Measurements from ENCODE around the gene MTA3.

DNA sequence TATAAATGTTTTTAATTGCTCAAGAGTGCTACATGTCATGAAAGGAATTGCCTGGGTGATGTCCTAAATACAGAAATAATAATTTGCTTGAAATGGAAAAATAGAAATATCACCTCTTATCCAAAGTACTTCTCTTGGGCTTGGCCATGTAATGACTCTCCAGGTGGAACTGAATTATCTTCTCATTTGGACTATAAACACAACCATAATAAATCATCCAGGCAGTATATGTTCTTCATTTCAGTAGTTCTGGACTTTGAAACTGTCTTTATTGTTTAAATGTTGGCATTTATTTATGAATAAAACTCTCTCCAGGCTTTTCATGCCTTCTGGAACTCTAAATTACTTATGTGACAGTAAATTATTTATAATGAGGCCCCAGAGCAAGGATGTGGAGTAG is 155.0 kb downstream of the MTA3 start:
- TF ChIP-seq, protein P1, sequence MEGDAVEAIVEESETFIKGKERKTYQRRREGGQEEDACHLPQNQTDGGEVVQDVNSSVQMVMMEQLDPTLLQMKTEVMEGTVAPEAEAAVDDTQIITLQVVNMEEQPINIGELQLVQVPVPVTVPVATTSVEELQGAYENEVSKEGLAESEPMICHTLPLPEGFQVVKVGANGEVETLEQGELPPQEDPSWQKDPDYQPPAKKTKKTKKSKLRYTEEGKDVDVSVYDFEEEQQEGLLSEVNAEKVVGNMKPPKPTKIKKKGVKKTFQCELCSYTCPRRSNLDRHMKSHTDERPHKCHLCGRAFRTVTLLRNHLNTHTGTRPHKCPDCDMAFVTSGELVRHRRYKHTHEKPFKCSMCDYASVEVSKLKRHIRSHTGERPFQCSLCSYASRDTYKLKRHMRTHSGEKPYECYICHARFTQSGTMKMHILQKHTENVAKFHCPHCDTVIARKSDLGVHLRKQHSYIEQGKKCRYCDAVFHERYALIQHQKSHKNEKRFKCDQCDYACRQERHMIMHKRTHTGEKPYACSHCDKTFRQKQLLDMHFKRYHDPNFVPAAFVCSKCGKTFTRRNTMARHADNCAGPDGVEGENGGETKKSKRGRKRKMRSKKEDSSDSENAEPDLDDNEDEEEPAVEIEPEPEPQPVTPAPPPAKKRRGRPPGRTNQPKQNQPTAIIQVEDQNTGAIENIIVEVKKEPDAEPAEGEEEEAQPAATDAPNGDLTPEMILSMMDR (IDR thresholded peaks at IDR 0.05), result no peak
- TF ChIP-seq POLR2A (IDR thresholded peaks at IDR 0.05), result no peak
